ENCODE data around the gene PTPRC.

Gene PTPRC

DNA sequence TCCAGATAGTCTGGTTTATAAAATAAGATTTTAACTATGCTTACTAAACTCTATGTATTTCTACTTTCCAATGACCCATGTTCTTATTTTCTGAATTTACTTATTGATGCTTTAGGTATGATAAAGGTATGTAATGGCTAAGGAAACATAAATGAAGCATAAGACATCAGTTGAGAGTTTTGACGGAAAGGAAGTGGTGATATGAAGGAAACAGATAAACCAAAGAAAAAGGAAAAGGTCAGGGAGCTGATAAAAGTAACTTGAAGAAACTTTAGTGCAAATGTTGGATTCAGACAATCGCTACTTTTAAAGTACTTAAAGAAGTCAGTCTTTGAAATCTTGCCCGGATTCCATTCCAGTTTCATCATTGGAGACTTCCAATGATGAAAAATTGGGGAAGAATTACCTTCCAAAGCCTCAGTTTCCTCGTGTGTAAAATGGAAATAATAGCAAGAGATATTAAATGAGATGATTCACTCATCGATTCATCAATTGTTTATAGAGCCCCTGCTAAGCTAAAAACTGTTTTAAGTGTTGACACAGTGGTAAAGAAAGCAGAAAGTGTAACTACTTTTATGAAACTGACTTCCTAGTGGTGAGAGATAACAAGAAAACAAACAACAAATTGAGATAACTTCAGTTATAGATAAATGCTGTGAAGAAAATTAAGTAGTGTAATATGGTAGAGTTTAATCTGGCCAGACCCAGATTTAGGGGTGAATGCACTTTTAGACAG, 10.6 kb downstream of the PTPRC start:
- no peak for DNase-seq

- DNase-seq: no peak
Measured at GRCh38 chr1:198649968-198650338, 11.1 kb downstream of the PTPRC start.

DNA sequence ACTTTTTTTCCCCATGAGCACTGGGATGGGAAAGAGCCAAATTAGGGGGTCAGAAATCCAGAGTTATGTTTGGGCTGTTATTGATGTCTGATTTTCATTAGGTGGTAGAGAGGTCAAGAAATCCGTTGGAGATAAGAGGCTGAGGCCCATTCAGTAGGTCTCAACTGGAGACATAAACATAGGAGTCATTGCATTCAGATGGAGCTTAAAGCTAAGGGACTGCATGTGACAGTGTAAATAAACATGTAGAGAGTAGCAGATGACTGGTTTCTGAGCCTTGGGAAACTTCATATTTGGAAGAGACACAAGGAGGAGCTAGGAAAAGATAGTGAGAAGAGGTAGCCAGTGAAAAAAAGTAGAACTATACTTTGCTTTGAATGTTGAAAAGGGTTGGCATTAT, 11.7 kb downstream of the PTPRC start:
- DNase-seq: no peak

GRCh38 chr1:198651650-198652400, 13.0 kb downstream of the PTPRC start:
- no peak for DNase-seq

DNA sequence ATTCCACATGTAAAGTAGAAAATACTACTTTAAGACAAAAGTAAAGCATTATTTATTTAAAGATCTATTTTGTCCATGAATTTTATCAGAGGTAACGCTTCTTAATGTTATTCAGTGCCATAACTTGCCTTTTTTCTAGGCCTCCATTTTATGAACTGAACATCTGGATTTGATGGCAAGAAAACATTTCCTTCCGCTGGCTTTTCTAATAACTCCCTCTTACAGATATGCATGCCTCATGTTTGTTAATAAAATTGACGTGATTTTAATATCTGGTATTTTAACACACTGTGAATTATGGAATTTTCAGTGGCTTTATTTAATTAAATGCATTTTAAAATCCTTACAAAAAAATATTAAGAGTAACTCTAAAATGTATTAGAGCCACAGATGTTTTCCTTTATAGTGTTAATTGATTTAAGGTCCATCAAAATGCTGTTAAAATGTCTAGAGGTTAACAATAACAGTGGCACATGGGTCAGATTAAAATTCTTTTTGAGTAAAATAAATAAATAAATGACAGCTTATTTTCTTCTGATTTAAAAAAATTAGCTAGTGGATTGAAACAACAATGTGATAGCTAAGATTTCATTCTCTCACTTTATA, 15.1 kb downstream of the PTPRC start:
- DNase-seq: no peak

GRCh38 chr1:198655459-198656121, 16.8 kb downstream of the PTPRC start:
- no peak for DNase-seq

DNA sequence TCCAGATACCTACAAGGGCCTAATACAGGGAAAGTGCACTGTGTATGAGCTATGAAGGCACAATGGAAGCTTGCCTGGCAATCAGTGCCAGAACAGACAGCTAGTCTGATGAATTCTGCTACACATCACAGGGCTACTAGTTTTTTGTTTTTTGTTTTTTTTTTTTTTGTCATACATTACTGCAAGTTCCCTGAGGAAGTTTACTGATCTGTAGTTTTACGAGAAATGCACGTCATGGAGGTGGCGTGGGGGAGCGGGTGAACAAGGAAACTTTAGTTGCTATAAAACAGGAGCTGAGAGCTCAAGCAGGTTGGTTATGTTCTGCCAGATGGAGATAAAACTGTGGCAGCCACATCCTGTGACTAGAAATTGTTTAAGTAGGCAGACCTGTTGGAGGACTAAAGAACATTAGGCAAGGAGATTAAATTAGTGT, 17.7 kb downstream of the PTPRC start:
- peak; percentile 52 for DNase-seq

DNA sequence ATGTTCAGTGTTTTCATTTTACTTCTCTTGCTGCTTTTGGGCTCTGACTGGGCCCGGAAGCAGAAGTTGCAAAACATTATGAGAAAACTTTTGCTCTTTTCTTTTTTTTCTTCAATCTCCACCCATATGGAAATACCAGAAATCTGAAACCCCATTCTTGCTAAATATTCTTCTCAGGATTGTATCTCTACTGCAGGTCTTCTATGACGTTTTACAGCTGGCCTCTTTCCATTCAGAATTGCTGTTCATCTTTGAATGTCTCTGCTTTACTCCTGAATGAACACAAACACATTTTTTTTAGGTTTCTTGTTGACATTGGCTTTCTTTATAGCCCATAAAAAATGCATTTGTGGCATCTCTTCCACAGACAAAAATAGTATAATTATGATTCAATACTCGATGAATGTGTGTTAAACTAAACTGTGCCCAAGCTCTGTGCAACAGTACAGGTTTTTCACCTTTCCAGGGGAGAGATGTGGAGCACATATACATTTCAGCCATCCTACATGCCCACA, 18.8 kb downstream of the PTPRC start:
- DNase-seq: no peak

- DNase-seq: no peak
Measured at GRCh38 chr1:198660341-198661261, 21.8 kb downstream of the PTPRC start.

DNA sequence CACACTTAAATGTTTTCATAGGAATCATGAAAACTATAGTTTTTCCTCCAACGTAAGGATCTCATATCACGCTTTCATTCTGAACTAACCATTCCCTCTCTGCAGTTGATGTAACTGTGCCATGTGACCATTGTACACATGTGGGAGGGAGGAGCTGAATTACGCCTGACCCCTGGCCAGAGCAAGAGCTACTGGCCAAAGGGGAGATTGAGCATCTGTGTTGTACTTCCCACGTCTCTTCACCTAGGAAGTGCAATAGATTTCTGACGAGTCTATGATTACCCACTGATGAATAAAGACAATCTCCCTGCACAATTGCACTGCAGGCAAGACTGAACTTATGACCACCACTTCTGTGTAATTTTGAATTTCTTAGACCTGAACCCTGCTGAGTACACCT, 24.0 kb downstream of the PTPRC start:
- DNase-seq: no peak

GRCh38 chr1:198664068-198664788, 25.4 kb downstream of the PTPRC start:
- no peak for DNase-seq

- no peak for DNase-seq
Measured at GRCh38 chr1:198667186-198667585, 28.3 kb downstream of the PTPRC start.

- no peak for DNase-seq
Measured at GRCh38 chr1:198667807-198668206, 29.0 kb downstream of the PTPRC start.

DNA sequence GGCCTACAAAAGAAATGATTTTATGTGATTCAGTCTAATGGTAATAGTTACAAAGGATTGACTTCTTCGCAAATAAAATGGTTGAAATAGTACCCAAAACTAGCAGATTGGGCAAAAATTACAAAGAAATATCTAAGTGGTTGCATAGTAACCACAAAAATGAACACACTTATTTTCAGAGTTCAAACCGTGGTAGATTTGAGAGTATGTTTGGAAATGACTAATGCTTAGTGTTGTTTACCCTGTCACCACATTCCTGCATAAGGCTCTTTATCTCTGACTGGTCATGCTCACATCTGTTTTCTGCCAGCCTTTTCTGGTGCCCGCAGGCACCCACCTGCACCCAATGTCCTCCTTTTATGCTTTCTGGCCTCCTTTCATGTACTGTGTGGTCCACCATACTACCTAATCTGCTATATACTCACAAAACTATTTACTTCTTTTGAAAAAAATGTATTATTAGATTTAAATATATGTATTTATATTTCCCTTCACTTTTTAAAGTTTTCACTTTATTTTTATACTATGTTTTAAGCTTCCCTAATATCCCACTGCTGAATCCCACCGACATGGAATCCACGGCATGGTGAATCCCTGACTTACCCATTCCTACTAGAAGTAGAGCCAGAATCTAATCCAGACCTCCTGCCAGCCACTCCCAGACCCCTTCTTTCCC, 30.3 kb downstream of the PTPRC start:
- DNase-seq: no peak

- DNase-seq: no peak
Measured at GRCh38 chr1:198669771-198670170, 30.9 kb downstream of the PTPRC start.

GRCh38 chr1:198671136-198671535, 32.3 kb downstream of the PTPRC start:
- no peak for DNase-seq

DNA sequence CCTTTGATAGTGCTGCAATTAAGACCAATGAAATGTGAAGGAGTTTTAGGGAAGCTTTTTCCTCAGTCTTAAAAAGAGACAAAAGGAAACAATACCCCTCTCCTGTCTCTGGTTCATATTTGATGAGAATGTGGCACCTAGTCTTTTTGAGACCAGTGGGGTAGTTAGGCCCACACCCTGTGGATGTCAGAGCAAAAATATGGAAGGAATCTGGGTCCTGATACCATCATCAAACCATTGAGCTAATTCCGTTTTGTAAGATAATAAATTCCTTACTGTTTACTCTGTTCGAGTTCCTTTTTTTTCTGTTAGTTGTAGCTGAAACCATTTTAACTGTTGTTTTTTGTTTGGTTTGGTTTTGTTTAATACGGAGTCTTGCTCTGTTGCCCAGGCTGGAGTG, 33.3 kb downstream of the PTPRC start:
- no peak for DNase-seq

GRCh38 chr1:198674009-198674408, 35.2 kb downstream of the PTPRC start:
- no peak for DNase-seq

GRCh38 chr1:198676253-198676652, 37.4 kb downstream of the PTPRC start:
- DNase-seq: no peak

GRCh38 chr1:198677027-198677426, 38.2 kb downstream of the PTPRC start:
- DNase-seq: no peak

GRCh38 chr1:198677871-198678270, 39.0 kb downstream of the PTPRC start:
- DNase-seq: no peak

Data from activated effector memory CD4-positive, alpha-beta T cell treated with Interleukin-2 at 50 U/mL for 16 hours (primary cell).